NCI-H82 treated with DMSO at 0.1 percent for 48 hours (cell line): ENCODE measurements around the gene AICDA.

Source experiments
- DNase-seq: peaks from one replicate; lab custom pipeline; 2025; ENCODE audit not compliant: unreplicated experiment; lab: John Stamatoyannopoulos, UW

Gene AICDA

DNA sequence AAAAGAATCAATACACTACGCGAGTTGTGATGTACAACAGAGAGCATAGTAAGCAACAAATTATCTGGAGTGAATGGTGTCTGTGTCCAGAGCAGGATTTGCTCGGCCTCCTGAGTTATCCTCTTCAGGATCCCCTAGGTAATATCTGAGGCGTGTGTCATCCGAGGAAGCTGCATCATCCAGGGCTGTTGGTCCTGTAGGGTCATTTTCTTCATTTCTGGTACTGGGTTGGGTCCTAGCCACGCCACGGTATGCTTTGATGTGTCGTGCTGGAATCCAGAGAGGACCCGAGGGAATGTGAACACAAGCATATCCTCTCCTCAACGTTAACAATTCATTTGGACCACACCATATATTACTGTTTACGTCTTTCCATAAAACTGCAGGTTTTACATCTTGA, 53.0 kb downstream of the AICDA start:
- no peak for DNase-seq

DNA sequence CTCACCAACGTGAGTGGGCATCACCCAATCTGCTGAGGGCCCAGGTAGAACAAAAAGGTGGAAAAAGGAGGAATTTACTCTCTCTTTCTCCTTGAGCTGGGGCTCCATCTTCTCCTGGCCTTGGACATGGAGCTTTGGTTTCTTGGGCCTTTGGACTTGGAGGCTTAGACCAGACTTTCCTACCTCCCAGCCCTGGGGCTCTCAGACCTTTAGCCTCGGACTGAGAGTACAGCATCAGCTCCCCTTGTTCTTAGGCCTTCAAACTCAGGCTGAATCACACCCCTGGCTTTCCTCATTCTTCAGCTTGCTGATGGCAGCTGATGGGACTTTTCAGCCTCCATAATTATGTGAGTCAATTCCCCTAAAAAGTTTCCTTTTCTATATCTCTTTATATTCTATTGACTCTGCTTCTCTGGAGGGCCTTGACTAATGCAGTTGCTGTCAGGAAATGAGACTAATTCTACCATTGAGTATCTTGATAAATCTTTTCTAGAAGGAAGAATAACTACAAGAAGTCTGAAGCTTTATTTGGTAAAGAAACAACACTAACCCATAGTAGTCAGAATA, 56.0 kb downstream of the AICDA start:
- no peak for DNase-seq

DNA sequence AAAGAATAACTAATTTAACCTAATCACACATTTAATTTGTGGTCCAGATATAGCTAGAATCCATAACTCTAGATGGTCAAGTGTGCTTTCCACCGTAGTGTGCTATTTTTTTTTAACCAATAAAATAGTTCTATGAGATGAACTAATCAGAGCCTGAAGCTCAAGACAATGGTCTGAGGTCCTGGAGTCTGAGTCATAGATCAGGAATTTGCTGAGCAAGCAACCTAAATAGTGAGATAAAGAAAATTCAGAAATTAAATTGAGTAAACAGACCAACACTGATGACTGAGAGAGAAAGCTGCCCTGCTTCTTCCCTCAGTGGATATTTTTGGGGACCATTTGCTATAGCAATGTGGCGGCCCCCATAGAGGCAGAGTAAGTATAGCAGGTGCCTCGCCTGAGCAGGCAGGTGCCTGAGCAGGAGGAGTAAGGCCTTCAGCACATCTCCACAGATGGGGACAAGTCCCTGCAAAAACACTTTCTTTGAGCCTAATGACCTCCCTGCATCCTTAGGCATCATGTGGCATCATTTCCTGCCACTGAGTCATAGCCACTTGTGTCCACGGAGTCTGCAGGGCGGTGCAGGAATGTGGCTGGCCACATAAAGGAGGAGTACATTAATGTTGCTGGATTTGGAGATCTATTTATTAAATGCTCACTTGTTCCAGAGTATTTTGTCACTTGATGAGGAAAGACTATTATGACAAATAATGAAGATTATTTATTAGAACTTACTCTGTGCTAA, 58.0 kb downstream of the AICDA start:
- DNase-seq = no peak

DNA sequence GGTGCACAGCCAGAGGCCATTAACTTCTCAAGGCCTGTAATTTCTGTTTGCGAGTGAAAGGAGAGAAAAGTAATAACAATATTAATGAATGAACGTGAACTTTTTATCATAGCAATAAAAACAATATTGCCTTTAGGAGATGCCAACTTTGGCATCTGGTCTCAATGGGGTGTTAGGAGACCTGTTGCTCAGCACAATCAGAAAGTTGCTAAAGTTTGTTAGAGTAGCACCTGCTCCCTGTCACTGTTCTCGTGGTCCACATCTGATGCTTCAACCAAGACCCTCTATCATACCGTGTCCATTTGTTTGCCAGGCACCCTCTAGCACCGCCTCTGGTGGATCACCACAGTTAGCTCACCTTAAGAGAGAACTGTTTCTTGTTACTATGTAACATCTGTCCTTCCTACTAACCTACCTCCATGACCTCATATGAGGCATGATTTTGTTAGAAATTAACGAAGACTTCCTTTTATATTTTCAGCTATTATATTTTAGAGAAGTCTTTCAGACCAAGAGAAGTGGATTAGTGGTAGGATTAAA, 59.5 kb downstream of the AICDA start:
- no peak for DNase-seq
